ENCODE data around the gene GOPC.

- no peak for TF ChIP-seq EZH2phosphoT487 (IDR thresholded peaks at IDR 0.05; ENCODE audit: borderline replicate concordance, low read length)
- no peak for TF ChIP-seq CTCF (IDR thresholded peaks at IDR 0.05; ENCODE audit: low read depth, low read length, poor library complexity, severe bottlenecking)
Measured at GRCh38 chr6:117514655-117515054, 87.7 kb downstream of the GOPC start.
